Stimulated activated CD4-positive, alpha-beta T cell treated with anti-CD3 and anti-CD28 coated beads, Interleukin-4, amount 100 ng/mL, for 24 hours (primary cell): Measurements from ENCODE around the gene TRIOBP.
"Not testable (repeated sequence)": the region's sequence is repeated elsewhere in the genome, so short reads cannot be mapped to it uniquely, and the experiment has no call there.

Experiments
- DNase-seq: peaks from one replicate; pipeline ENCODE4 v3.0.0-alpha.2; 2020

TRIOBP gene

DNA sequence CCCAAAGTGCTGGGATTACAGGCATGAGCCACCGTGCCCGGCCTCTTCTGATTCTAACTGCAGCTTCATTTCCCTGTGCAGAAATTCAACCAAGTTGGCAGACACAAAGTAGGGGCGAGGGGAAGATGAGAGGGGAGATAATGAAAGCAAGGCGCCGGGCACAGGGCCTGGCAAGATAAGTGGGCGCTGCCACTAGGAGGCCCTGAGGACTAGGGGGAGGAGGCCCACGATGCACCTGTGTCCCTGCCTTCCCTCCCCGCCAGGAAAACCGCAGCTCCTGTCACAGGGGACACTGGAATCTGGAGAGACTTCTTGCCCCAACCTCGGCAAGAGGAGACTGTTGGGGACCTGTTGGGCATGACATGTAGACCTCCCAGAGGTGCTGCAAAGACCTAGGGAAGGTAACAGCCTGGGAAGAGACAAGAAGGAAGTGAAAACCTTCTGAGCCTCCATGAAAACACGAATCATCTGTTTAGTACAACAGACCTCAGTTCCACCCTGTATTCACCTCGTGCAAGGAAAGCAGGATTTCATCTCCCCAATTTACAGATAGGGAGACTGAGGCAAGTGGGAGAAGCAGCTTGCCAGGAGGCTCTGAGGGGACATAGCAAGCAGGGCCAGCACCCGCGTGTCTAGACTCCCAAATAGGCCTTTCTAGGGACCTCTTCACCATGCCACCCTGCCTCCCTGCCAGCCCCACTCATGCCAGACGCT, 24.5 kb upstream of the TRIOBP start:
- no peak for DNase-seq

DNA sequence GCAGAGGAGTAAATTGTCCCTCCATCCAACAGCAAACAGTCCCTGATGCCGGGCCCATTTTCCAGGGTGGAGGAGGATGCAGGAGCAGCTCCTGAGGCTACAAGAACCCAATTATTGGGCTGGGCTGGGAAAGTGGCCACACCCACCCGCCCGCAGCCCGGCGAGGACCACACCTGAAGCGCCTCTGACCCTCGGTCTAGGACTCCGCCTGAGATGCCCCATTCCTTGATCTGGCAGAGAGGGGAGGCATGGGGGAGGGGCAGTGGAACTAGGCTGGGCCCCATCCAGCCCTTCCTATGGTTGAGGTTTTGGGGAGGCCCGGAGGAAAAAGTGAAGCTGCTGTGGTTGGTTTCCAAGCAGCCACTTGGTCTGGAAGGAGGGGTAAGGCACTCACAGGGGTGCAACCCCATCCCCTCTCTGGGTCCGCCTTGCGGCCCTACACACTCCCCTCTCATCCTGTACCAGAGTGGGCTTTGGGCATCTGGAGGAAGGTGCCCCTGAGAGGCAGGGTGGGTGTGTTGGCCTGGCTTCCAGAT, 23.9 kb upstream of the TRIOBP start:
- no peak for DNase-seq

GRCh38 chr22:37674248-37674647, 22.6 kb upstream of the TRIOBP start:
- no peak for DNase-seq

DNA sequence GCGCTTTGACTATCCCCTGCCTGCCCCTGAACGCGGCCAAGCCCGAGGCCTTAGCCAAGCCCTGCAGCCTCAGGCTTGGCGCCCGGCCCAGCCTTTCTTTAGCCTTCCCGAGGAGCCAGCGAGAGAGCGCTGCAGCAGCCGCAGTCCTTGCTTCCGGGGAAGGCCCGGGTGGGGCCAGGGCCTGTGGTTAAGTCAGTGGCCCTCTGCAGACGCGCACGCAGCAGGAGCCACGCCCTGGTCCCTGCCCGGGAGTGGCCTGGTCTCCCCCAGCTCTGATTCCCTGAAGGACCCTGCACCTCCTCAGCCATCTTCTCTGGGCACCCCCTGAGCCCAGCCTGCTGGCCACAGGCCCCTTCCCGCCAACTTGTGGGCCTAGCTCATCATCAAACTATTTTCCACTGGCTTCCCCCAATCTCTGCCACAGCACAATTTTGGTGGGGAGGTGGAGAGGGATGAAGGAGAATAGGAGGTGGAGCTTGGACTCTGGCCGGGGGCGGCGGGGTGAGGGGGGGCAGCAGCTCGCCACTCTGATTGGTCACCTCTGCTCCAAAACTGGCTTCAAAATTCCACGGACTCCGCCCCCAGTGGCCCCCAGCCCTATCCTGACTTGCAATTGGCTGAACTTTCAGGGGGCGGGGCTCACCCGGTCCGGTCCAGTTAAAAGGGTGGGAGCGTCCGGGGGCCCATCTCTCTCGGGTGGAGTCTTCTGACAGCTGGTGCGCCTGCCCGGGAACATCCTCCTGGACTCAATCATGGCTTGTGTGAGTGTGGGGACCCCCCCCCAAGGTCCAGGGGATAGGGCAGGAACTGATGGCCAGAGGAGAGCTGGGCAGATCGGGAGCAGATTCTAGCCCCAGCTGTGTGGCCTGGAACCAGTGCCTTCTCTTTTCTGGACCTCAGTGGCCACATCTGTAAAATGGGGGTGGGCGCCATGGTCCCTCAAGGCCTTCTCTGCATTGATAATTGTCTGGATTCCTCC, 21.6 kb upstream of the TRIOBP start, which contains the start of gene LGALS1:
Gene LGALS1, plus strand, starts transcription at position 686 of the 979 bp plus-strand sequence. Its CDS starts 67 bp downstream, at position 753.
- DNase-seq: peak; percentile 52

DNA sequence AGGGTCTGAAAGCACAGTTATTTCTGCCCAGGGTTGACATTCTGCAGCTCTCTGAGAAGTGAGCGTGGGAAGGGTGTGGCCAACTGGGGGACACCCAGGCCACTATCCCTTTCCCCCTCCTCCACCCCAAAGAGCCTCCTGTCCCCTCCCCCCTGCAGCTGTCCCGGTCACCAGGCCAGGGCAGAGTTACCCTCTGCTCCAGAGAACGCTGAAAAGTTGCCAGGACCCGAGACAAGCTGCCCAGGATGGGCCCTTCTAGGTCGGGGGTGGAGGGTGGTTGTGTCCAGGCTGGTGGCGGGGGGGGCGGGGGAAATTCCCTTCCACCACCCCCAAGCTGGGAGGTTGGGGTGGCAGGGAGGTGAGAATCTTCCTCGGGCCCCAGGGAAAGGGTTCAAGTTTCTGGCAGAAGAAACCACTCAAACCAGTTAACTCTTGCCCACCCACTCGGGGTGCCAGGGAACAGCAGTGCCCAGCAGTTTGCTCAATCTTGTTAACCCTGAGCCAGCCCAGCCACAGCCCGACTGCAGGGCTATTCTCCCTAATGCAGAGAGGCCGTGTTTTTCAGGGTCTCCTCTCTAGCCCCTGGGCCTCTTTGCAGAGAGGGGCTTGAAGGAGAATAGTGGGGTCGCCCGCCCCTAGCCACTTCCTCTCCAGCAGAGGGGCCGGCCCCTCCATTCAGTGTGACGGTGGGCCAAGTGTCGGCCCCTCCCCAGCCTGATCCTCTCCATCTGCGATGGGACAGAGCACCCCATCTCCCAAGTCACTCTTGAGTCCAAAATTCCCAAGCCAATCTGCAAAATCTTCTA, 20.7 kb upstream of the TRIOBP start:
- DNase-seq: no peak

DNA sequence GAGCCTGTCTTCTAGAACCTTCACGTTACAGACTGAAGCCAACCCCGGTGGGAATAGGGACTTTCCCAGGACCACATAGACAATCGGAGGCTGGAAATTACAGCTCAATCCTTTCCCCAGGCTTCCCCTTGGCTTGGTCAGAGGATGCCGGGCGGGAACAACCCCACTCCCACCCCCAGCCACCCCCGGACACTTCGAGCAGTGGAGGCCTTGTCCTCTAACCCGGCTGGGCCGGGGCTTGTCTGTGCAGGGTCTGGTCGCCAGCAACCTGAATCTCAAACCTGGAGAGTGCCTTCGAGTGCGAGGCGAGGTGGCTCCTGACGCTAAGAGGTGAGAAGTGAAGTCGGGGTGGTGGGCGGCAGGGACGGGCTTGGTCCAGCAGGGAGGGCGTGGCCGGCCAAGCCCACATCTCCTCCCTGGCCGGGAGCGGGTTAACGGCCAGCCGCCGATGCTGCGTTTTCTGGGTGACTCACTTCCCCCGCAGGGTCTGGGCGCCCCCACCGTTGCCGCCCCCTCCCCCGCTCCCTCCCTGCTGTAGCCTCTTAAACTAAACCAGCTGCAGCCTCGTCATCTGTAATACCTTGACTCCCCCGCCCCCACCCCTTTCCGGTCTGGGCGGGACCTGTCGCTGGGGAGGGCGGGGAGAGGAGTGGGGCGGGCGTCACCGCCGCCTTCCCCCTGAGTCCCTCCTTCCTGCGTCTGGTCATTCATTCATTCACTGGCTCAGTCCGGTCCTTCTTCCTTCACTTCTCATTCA, 19.9 kb upstream of the TRIOBP start:
- DNase-seq: peak; percentile 92

- DNase-seq: no peak
These were observed 19.3 kb upstream of the TRIOBP start for GRCh38 chr22:37677493-37677974.

DNA sequence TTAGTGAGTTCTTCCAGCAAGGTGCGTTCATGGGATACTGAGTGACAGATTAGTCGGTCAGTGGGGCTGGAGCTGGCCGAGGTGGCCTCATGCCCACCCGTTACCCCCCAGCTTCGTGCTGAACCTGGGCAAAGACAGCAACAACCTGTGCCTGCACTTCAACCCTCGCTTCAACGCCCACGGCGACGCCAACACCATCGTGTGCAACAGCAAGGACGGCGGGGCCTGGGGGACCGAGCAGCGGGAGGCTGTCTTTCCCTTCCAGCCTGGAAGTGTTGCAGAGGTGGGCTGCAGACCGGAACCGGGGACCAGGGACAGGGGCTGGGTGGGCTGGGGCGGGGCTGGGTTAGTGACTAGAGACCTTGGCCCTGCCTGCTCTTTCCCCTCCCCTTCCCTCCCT, 18.5 kb upstream of the TRIOBP start:
- DNase-seq: no peak

- no peak for DNase-seq
These were observed 17.2 kb upstream of the TRIOBP start for GRCh38 chr22:37679670-37680069.

DNA sequence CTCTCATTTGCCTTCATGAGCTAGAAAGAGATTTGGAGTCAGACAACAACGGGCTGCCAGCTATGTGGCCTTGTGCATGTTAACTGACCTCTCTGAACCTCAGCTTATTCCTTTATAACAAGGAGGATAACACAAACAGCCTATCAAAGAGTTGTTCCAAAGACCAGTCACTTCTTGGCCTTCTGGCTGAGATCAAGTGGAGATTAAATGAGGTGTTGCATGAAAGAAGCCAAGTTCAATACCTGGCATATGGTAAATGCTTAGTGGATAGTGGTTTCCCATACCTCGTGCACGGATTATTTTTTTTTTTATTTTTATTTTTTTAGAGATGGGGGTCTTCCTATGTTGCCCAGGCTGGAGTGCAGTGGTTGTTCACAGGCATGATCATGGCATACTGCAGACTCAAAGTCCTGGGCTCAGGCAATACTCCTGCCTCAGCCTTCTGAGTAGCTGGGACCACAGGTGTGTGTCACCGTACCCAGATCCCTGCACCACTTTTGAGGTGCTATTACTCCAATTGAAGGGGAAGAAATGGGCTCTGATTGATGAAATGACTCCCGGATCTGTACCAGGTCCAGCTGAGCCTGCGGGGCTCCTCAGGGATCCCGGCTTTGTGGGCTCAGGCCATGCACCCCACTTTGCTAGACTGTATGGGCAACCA, 16.5 kb upstream of the TRIOBP start:
- no peak for DNase-seq

DNA sequence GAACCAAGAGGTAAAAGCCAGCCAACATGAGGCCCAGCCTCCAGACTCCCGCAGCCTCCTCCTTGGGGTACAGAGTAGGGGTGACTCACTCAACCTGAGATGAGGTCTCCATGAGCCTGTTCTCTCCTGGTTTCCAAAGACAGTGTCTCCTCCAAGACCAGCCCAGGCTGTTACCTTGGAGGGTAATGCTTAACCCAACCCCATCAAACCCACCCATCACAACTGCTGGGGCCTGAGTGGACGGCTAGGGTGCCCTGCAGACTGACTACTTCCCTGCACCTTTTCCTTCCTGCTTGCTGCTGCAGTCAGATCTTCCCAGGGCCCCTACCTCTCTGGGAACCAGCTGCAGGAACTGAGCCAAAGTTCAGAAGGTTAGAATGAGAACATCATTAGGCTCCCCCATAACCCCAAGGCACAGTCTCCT, 15.8 kb upstream of the TRIOBP start:
- no peak for DNase-seq

- peak; percentile 83 for DNase-seq
These were observed 15.2 kb upstream of the TRIOBP start for GRCh38 chr22:37681556-37682049.

DNA sequence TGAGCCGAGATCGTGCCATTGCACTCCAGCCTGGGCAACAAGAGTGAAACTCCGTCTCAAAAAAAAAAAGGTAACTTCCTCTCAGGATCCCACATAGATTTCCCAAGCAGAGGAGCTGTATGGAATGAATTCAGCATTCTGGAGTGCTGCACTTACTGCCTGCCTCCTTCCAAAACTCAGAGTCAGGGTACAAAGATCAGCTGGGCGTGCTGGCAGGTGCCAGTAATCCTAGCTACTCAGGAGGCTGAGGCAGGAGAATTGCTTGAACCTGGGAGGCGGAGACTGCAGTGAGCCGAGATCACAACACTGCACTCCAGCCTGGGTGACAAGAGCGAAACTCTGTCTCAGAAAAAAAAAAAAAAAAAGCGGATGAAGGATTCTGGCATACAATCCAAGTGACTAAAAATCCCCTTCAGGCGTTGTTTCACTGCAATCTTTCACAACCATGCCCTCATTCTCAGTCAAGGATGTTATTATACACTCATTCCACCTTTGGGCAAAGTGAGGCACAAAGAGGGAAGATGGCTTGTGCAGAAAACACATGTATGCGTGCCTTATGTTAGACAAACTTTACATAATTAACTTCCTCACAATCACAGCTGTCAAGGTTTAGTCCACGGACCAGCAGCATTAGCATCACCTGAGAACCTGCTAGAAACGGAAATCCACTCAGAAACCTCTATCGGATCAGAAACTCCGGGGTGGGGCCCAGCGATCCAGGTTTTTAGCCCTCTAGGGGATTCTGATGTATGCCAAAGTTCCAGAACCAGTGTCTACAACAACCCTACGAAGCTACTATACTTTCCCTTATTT, 11.8 kb upstream of the TRIOBP start:
- no peak for DNase-seq

GRCh38 chr22:37686002-37686982, 10.6 kb upstream of the TRIOBP start, which contains the start of gene NOL12:
TSS of gene NOL12 (plus strand) at chr22:37686343. CDS start at chr22:37686393, 50 bp downstream.
- DNase-seq: peak; percentile 81

GRCh38 chr22:37690407-37690806, 6.4 kb upstream of the TRIOBP start:
- DNase-seq: no peak

GRCh38 chr22:37690901-37691504, 5.8 kb upstream of the TRIOBP start:
- DNase-seq: no peak

DNA sequence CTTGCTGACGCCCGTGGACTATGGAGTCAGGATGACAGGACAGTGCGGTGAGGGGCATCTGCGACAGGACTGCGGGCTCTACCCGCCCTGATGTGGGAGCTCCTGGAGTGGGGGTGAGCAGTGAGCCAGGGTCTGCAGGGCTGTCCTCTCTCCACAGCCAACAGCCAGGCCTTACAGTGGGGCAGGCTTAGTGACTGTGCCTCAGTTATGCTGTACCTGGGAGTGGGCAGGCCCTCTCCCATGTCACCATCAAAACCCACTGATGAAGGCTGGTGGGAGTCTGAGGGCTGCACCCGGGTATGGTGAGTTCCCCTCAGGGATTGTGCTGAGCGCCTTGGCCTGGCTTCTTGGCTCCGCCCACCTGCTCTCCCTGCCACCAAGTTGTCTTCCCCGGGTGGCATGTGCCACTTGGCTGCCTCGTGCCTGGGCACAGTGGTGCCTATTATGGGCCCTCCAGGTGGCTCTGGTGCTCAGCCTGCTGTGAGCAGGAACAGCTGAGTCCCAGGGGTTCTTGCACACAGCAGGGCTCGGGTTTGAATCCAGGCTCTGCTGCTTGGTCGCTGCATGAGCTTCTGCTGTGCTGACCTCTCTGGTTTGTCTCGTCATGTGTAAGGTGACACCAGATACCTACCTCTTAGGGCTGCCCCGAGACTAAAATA, 4.1 kb upstream of the TRIOBP start:
- no peak for DNase-seq

DNA sequence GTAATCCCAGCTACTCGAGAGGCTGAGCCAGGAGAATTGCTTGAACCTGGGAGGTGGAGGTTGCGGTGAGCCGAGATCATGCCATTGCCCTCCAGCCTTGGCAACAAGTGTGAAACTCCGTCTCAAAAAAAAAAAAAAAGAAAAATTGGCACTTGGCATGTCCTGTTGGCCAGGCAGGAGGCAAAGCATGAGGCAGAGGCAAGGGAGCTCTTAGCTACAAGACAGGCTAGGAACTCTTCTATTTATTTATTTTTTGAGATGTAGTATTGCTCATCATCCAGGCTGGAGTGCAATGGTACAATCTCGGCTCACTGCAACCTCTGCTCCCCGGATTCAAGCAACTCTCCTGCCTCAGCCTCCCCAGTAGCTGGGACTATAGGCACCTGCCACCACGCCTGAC, 2.7 kb upstream of the TRIOBP start:
- not testable (repeated sequence) for DNase-seq
